Measurements from ENCODE around the gene GJC2. TPM values are rescaled to one million over a fixed set of nuclear protein-coding genes. Genes with fewer than 3 reads are reported as not detected.
"Not testable (repeated sequence)": the region's sequence is repeated elsewhere in the genome, so short reads cannot be mapped to it uniquely, and the experiment has no call there.

GJC2 gene
- total RNA-seq, 4 donors from 2014 or later = 1.9 to 5.5 (median 2.9) TPM

- ATAC-seq (ENCODE audit: low FRiP score) = no peak
- no peak for DNase-seq (ENCODE audit: low spot score)
Measured at GRCh38 chr1:228185641-228185965, 35.9 kb downstream of the GJC2 start.

DNA sequence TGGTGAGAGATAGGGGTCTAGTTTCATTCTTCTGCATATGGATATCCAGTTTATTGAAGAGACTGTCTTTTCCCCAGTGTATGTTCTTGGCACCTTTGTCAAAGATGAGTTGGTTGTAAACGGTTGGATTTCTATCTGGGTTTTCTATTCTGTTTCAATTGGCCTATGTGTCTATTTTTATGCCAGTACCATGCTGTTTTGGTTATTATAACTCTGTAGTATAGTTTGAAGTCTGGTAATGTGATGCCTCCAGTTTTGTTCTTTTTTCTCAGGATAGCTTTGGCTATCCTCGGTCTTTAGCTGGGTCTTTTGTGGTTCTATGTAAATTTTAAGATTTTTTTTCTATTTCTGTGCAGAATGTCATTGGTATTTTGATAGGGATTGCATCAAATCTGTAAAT lies 38.5 kb downstream of the GJC2 start:
- ATAC-seq (ENCODE audit: low FRiP score) = not testable (repeated sequence)

More at GRCh38 chr1:228185641-228185965, 35.9 kb downstream of the GJC2 start:
- TF ChIP-seq, protein P1, sequence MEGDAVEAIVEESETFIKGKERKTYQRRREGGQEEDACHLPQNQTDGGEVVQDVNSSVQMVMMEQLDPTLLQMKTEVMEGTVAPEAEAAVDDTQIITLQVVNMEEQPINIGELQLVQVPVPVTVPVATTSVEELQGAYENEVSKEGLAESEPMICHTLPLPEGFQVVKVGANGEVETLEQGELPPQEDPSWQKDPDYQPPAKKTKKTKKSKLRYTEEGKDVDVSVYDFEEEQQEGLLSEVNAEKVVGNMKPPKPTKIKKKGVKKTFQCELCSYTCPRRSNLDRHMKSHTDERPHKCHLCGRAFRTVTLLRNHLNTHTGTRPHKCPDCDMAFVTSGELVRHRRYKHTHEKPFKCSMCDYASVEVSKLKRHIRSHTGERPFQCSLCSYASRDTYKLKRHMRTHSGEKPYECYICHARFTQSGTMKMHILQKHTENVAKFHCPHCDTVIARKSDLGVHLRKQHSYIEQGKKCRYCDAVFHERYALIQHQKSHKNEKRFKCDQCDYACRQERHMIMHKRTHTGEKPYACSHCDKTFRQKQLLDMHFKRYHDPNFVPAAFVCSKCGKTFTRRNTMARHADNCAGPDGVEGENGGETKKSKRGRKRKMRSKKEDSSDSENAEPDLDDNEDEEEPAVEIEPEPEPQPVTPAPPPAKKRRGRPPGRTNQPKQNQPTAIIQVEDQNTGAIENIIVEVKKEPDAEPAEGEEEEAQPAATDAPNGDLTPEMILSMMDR (IDR thresholded peaks at IDR 0.05) = no peak

DNA sequence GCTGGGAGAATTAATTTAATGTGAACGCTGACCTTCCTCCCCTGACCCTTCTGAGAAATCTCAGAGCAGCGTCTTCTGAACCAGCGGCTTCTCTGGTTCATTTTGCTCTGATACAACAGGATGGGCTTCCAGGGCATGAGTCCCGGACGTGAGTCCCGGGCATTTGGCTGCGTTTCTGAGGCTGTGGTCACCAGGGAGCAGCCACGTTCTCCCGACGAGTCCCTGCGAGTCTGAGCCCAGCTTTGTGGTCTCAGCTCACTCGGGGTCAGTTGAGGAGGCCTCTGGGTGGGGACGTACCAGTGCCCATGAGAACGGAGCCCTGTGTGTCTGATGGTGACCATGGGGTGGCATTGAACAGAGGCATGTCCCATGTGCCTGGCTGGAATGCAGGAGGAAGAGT lies 40.5 kb downstream of the GJC2 start:
- ATAC-seq (ENCODE audit: low FRiP score) (no peak), DNase-seq (ENCODE audit: low spot score) (no peak)
- TF ChIP-seq, protein P1 (IDR thresholded peaks at IDR 0.05) = no peak

More for the DNA sequence above, 38.5 kb downstream of the GJC2 start:
- not testable (repeated sequence) for DNase-seq (ENCODE audit: low spot score)

DNA sequence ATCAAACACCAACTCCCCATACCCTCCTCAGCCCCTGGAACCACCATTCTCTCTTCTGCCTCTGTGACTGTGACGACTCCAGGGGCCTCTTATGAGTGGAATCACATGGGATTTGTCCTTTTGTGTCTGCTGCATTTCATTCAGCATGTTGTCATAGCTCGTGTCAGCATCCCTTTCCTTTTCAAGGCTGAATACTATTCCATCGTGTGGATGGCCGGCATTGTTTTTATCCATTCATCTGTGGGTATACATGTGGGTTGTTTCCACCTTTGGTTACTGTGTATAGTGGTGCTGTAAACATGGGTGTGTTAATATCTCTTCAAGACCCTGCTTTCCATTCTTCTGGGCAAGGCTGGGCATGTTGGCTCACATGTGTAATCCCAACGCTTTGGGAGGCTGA lies 41.0 kb downstream of the GJC2 start:
- DNase-seq (ENCODE audit: low spot score) = no peak
- TF ChIP-seq, protein P1 (IDR thresholded peaks at IDR 0.05) = no peak
- ATAC-seq (ENCODE audit: low FRiP score) = no peak

DNA sequence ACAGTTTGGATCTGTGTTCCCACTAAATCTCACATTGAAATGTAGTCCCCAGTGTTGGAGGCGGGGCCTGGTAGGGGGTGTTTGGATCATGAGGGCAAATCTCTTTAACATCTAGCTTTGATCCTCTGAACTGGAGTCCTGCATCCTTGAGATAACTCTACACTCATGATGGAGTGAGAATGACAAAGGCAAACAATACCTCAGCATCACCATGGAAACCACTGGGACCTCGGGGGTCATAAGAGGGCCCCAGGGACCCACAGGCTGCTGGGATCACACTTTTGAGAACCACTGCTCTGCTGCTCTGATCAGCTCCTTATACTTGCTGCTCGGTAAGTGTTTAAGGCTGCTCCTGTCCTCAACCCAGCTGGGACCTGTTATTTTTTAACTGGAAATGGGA lies 44.7 kb downstream of the GJC2 start:
- DNase-seq (ENCODE audit: low spot score) = no peak
- TF ChIP-seq, protein P1 (IDR thresholded peaks at IDR 0.05) = no peak
- no peak for ATAC-seq (ENCODE audit: low FRiP score)

DNA sequence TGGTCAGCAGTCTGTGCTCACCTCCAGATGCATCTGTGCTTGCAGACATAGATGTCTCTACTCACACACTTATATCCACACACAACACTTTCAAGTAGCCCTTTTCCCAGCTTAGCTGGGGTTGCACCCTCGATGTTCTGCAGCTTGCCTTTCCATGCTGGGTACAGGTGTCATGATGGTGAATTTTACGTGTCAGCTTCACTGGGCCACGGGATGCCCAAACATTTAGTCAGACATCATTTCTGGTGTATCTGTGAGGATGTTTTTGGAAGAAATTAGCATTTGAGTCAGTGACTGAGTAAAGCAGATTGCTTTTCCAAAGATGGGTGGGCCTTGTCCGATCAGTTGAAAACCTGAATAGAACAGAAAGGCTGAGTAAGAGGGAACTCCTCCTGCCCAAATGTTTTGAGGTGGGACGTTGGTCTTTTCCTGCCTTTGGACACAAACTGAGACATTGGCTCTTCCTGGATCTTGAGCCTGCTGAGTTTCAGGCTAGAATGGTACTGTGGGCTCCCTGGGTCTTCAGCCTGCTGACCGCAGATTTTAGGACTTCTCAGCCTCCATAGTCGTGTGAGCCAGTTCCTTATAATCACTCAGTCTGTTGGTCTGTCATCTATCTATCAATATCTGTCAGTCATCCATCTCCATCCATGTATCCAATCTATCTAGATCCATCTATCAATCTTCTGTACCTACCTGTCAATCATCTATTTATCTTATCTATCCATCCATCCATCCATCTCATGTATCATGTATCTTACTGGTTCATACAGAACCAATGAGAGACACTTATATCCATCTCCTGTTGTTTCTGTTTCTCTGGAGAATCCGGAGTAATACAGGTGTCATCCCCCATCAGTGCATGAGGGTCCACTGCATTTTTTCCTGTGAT lies 45.4 kb downstream of the GJC2 start:
- ATAC-seq (ENCODE audit: low FRiP score) (no peak), DNase-seq (ENCODE audit: low spot score) (no peak)
- TF ChIP-seq, protein P1 (IDR thresholded peaks at IDR 0.05) = no peak

GRCh38 chr1:228197555-228198147 lies 47.9 kb downstream of the GJC2 start:
- TF ChIP-seq, protein P1 (IDR thresholded peaks at IDR 0.05) = no peak
- no peak for DNase-seq (ENCODE audit: low spot score)
- ATAC-seq (ENCODE audit: low FRiP score) = no peak

Data from omental fat pad (tissue), 4 donors.